Neural progenitor cell (in vitro differentiated cells): ENCODE measurements around the gene TTC38.

Experiments used
- EZH2 ChIP-seq: fragments of 200-600 bp; sonication (generic); IDR thresholded peaks from 2 replicates; pipeline ENCODE4 v1.6.1; 2017; ENCODE audit warnings: antibody characterized with exemption, mild to moderate bottlenecking, moderate library complexity
- EZH2phosphoT487 ChIP-seq: fragments of 200-600 bp; sonication (generic); IDR thresholded peaks from 2 replicates; pipeline ENCODE4 v1.6.1; 2017; ENCODE audit warnings: antibody characterized with exemption
- TF ChIP-seq, protein P1 (sequence below): fragments of 200-600 bp; sonication (generic); IDR thresholded peaks from 2 replicates; pipeline ENCODE4 v1.5.1; 2017; ENCODE audit warnings: antibody characterized with exemption, mild to moderate bottlenecking

DNA sequence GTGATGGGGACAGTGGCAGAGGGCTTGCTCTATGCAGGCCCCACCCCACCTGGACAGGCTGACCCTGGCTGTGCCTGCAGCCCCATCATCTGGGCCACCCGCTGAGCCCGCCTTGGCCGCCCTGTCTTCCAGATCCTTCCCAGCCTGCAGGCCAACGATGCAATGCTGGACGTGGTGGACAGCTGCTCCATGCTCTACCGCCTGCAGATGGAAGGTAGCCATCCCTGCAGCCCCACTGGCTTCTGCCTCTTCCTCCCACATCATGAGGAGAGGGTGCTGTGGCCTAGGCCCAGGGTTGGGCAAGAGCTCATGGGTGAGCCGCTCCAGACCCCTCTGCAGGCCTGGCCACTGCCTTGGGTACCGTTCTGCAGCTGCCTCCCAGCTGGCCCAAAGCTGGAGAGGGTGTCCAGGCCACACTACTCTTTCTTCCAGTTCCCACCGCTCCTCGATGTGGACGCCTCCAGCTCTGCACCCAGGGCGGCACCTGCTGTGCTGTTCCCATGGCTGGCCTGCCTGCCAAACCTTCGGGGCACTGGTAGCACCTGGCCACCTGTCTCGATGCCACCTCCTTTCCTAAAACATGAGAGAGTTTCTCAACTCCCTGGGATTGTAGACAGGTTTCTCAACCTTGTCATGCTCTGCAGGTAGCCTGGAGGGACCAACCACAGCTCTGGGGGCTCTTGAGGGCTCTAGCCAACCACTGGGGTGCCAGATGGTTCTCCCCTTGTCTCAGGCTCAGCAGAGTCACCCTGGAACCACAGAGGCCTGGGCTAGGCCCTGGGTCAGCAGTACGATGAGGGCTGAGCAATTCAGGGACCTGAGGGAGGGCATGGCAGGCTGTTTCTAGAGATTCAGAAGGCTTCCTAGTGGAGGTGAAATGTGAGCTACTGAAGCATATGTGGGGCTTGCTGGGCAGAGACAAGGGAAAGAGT lies 19.4 kb downstream of the TTC38 start:
- TF ChIP-seq, protein P1, sequence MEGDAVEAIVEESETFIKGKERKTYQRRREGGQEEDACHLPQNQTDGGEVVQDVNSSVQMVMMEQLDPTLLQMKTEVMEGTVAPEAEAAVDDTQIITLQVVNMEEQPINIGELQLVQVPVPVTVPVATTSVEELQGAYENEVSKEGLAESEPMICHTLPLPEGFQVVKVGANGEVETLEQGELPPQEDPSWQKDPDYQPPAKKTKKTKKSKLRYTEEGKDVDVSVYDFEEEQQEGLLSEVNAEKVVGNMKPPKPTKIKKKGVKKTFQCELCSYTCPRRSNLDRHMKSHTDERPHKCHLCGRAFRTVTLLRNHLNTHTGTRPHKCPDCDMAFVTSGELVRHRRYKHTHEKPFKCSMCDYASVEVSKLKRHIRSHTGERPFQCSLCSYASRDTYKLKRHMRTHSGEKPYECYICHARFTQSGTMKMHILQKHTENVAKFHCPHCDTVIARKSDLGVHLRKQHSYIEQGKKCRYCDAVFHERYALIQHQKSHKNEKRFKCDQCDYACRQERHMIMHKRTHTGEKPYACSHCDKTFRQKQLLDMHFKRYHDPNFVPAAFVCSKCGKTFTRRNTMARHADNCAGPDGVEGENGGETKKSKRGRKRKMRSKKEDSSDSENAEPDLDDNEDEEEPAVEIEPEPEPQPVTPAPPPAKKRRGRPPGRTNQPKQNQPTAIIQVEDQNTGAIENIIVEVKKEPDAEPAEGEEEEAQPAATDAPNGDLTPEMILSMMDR, result no peak
- TF ChIP-seq EZH2 (no peak), EZH2phosphoT487 (no peak)
